ENCODE measurements around the gene TRABD2B. TPM values are rescaled to one million over a fixed set of nuclear protein-coding genes. Genes with fewer than 3 reads are reported as not detected.

Gene TRABD2B
- total RNA-seq, 1 experiment from 2014 or later = 0.05 TPM

- Histone ChIP-seq H3K4me3 (replicated peaks in 1 of 2; ENCODE audit: low read depth in 1 of 2, low read length in 2 of 2) (no peak overlapping the region), H3K9me2 (ENCODE audit: insufficient read depth) (no peaks in the 10 kb centered on the region), H4K20me1 (ENCODE audit: insufficient read depth) (no peaks in the 10 kb centered on the region), H3K9me3 (ENCODE audit: control insufficient read depth in 1 of 2, insufficient read depth in 1 of 2, low read depth in 1 of 2, low read length in 2 of 2) (no peaks in the 10 kb centered on the region), H3K27ac (ENCODE audit: low read depth, low read length) (no peak overlapping the region), H3K27me3 (ENCODE audit: insufficient read depth, low read length) (peaks cover 8% of the 10 kb centered on the region), H3K79me2 (ENCODE audit: insufficient read depth, low read length) (no peaks in the 10 kb centered on the region), H3K36me3 (ENCODE audit: control insufficient read depth in 1 of 2, insufficient read depth in 2 of 2, low read length in 2 of 2) (no peaks in the 10 kb centered on the region), H3K9ac (ENCODE audit: low read length) (no peak overlapping the region), H3K4me1 (ENCODE audit: control insufficient read depth in 1 of 2, insufficient read depth in 2 of 2, low read length in 2 of 2) (no peaks in the 10 kb centered on the region), H2AFZ (ENCODE audit: low read depth, low read length, poor library complexity, severe bottlenecking) (no peak overlapping the region), H3K4me2 (ENCODE audit: low read length) (no peak overlapping the region)
- RAD21 ChIA-PET (ENCODE audit: low non-redundant PET in 1 of 2, low total read pairs in 2 of 2, uncharacterized antibody in 2 of 2, unreplicated experiment in 2 of 2) = no interaction called here
- BruUV-seq (replicated peaks) = no TSS peak
- intact Hi-C loops (cut with micrococcal nuclease) = no loop called here
- ATAC-seq (no peak), DNase-seq (ENCODE audit: low read depth, low spot score) (no peak)
- POLR2A ChIA-PET = no interaction called here
- TF ChIP-seq SIN3A (IDR thresholded peaks at IDR 0.05; ENCODE audit: low read depth) = no peak
- TF ChIP-seq EZH2phosphoT487 (IDR thresholded peaks at IDR 0.05; ENCODE audit: borderline replicate concordance) = no peak
- CTCF ChIA-PET = no interaction called here
These were observed 184.2 kb downstream of the TRABD2B start for GRCh38 chr1:47812904-47813514.

- Histone ChIP-seq H2AFZ (ENCODE audit: low read depth, low read length, poor library complexity, severe bottlenecking) (no peak overlapping the region), H3K36me3 (ENCODE audit: control insufficient read depth in 1 of 2, insufficient read depth in 2 of 2, low read length in 2 of 2) (no peaks in the 10 kb centered on the region), H3K4me1 (ENCODE audit: control insufficient read depth in 1 of 2, insufficient read depth in 2 of 2, low read length in 2 of 2) (no peaks in the 10 kb centered on the region), H3K27ac (ENCODE audit: low read depth, low read length) (no peak overlapping the region), H3K79me2 (ENCODE audit: insufficient read depth, low read length) (no peaks in the 10 kb centered on the region), H4K20me1 (ENCODE audit: insufficient read depth) (no peaks in the 10 kb centered on the region), H3K9ac (ENCODE audit: low read length) (no peak overlapping the region), H3K9me3 (ENCODE audit: control insufficient read depth in 1 of 2, insufficient read depth in 1 of 2, low read depth in 1 of 2, low read length in 2 of 2) (no peaks in the 10 kb centered on the region), H3K4me2 (ENCODE audit: low read length) (no peak overlapping the region), H3K9me2 (ENCODE audit: insufficient read depth) (no peaks in the 10 kb centered on the region), H3K27me3 (ENCODE audit: insufficient read depth, low read length) (peaks cover 8% of the 10 kb centered on the region), H3K4me3 (replicated peaks in 1 of 2; ENCODE audit: low read depth in 1 of 2, low read length in 2 of 2) (no peak overlapping the region)
- no TSS peak for BruUV-seq (replicated peaks)
- ATAC-seq = no peak
- ChIA-PET POLR2A (no interaction called here), CTCF (no interaction called here), RAD21 (ENCODE audit: low non-redundant PET in 1 of 2, low total read pairs in 2 of 2, uncharacterized antibody in 2 of 2, unreplicated experiment in 2 of 2) (no interaction called here)
- no peak for DNase-seq (ENCODE audit: low read depth, low spot score)
- intact Hi-C loops (cut with micrococcal nuclease) = no loop called here
- TF ChIP-seq FOSL1 (IDR thresholded peaks at IDR 0.05; ENCODE audit: low read depth) (no peak), ZNF274 (IDR thresholded peaks at IDR 0.05; ENCODE audit: low read depth, low read length) (no peak), CEBPB (IDR thresholded peaks at IDR 0.05; ENCODE audit: low read depth) (no peak), ELF1 (IDR thresholded peaks at IDR 0.05; ENCODE audit: borderline replicate concordance, low read depth) (no peak), MAX (IDR thresholded peaks at IDR 0.05) (no peak), SRF (IDR thresholded peaks at IDR 0.05; ENCODE audit: low read depth) (no peak), ATF3 (IDR thresholded peaks at IDR 0.05) (no peak), CTCF (IDR thresholded peaks at IDR 0.05 in 2 of 3, conservative IDR thresholded peaks at IDR 0.05 in 1 of 3; ENCODE audit: borderline replicate concordance in 1 of 3, insufficient read depth in 1 of 3, low read depth in 2 of 3, low read length in 2 of 3) (no peak), POLR2A (IDR thresholded peaks at IDR 0.05; ENCODE audit: borderline replicate concordance, extremely low read depth, insufficient read depth, insufficient read length) (no peak), YY1 (IDR thresholded peaks at IDR 0.05; ENCODE audit: extremely low read depth, insufficient replicate concordance, low read depth, low read length) (no peak), SP1 (IDR thresholded peaks at IDR 0.05; ENCODE audit: low read depth) (no peak), REST (IDR thresholded peaks at IDR 0.05; ENCODE audit: low read depth) (no peak), RAD21 (IDR thresholded peaks at IDR 0.05; ENCODE audit: low read depth) (no peak)
These were observed 186.1 kb downstream of the TRABD2B start for GRCh38 chr1:47810964-47811682.

All from HCT116 (cell line).